Measurements from ENCODE around the gene IFT43. TPM values are rescaled to one million over a fixed set of nuclear protein-coding genes. Genes with fewer than 3 reads are reported as not detected.

The IFT43 gene
- polyA plus RNA-seq, 3 donors: 10.3 to 12.4 (median 10.5) TPM

DNA sequence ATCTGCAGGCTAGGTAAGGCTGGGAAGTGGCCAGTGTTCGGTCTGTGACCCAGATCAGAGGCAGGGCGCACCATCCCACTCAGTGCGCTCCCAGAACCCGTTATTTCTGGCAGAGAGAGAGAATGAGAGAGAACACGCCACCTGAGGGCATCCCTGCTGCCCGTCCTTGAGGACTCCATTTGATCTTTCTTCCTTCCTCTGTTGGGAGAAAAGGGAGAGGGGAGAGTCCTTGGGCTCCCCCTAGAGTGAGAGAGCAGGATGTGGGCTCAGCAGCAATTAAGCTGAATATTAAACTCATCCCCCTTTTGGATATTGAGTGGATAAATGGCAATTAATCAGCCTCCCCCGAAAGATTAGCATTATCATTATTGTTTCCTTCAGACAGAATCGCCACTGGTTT lies 70.6 kb downstream of the IFT43 start:
- Histone ChIP-seq H3K9ac (ENCODE audit: insufficient read depth, low read length, poor library complexity, severe bottlenecking) (no peak overlapping the region), H3K27me3 (ENCODE audit: control insufficient read depth in 2 of 2, insufficient read depth in 2 of 2, low read length in 2 of 2) (no peaks in the 10 kb centered on the region), H4K20me1 (ENCODE audit: insufficient read depth, low read length) (no peaks in the 10 kb centered on the region), H3K4me1 (ENCODE audit: control insufficient read depth in 1 of 2, insufficient read depth in 2 of 2, low read length in 2 of 2) (no peaks in the 10 kb centered on the region), H2AFZ (ENCODE audit: insufficient read depth, low read depth, low read length, poor library complexity, severe bottlenecking) (no peak overlapping the region), H3K4me2 (replicated peaks; ENCODE audit: extremely low read depth, low read length, poor library complexity, severe bottlenecking) (no peak overlapping the region), H3K4me3 (replicated peaks in 1 of 3; ENCODE audit: low read depth in 2 of 3, low read length in 3 of 3) (no peak overlapping the region), H3K9me3 (replicated peaks in 1 of 2; ENCODE audit: control insufficient read depth in 1 of 2, insufficient read depth in 1 of 2, low read length in 2 of 2) (no peaks in the 10 kb centered on the region), H3K79me2 (ENCODE audit: insufficient read depth, low read length) (no peaks in the 10 kb centered on the region), H3K36me3 (replicated peaks in 1 of 2; ENCODE audit: control insufficient read depth in 1 of 2, insufficient read depth in 2 of 2, low read length in 2 of 2) (no peaks in the 10 kb centered on the region), H3K27ac (ENCODE audit: low read depth in 1 of 2, low read length in 2 of 2) (no peak overlapping the region)
- TF ChIP-seq, protein P1, sequence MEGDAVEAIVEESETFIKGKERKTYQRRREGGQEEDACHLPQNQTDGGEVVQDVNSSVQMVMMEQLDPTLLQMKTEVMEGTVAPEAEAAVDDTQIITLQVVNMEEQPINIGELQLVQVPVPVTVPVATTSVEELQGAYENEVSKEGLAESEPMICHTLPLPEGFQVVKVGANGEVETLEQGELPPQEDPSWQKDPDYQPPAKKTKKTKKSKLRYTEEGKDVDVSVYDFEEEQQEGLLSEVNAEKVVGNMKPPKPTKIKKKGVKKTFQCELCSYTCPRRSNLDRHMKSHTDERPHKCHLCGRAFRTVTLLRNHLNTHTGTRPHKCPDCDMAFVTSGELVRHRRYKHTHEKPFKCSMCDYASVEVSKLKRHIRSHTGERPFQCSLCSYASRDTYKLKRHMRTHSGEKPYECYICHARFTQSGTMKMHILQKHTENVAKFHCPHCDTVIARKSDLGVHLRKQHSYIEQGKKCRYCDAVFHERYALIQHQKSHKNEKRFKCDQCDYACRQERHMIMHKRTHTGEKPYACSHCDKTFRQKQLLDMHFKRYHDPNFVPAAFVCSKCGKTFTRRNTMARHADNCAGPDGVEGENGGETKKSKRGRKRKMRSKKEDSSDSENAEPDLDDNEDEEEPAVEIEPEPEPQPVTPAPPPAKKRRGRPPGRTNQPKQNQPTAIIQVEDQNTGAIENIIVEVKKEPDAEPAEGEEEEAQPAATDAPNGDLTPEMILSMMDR (IDR thresholded peaks at IDR 0.05): no peak
- WGBS (ENCODE audit: insufficient coverage): 100% methylated on average over 2 of the region's 8 CpGs
- Mint-ChIP-seq H3K4me3 (no peak overlapping the region), H3K36me3 (no peaks in the 10 kb centered on the region), H3K27me3 (ENCODE audit: low read depth in 3 of 3) (peaks cover 0 to 3% (median 0%) of the 10 kb centered on the region in 3 donors), H3K27ac (no peak overlapping the region), H3K9me3 (no peaks in the 10 kb centered on the region), H3K4me1 (no peaks in the 10 kb centered on the region)
- DNase-seq: no peak
- intact Hi-C loops (cut with micrococcal nuclease): loop anchor here (10.0 kb wide), 1 partner anchor 329 kb away; no protein-coding TSS in a partner anchor

DNA sequence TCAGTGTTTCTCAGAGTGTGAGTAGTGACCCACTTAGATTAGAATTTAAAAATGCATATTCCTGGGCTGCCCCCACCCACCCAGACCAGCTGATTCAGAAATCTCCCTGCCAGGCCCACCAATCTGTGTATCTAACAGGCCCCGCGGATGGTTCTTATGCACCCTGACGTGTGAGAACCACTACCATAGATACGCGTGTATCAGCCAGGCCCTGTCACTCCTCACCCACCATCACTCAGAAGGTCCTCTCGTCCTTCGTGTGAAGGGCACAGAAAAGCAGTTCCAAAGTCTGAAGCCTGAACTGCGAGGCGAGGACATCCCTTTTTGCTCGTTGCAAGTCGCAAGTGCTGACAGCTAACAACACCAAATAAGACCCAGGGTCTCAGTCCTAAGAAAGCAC lies 72.4 kb downstream of the IFT43 start:
- no peak overlapping the region for H3K27ac ChIP-seq (ENCODE audit: low read depth in 1 of 2, low read length in 2 of 2)
- H3K4me3 ChIP-seq (replicated peaks in 1 of 3; ENCODE audit: low read depth in 2 of 3, low read length in 3 of 3): no peak overlapping the region
- no peaks in the 10 kb centered on the region for H3K4me1 Mint-ChIP-seq
- peaks cover 0 to 3% (median 0%) of the 10 kb centered on the region in 3 donors for H3K27me3 Mint-ChIP-seq (ENCODE audit: low read depth in 3 of 3)
- H2AFZ ChIP-seq (ENCODE audit: insufficient read depth, low read depth, low read length, poor library complexity, severe bottlenecking): no peak overlapping the region
- H3K27me3 ChIP-seq (ENCODE audit: control insufficient read depth in 2 of 2, insufficient read depth in 2 of 2, low read length in 2 of 2): no peaks in the 10 kb centered on the region
- intact Hi-C loops (cut with micrococcal nuclease): loop anchor here (10.0 kb wide), 1 partner anchor 327 kb away; no protein-coding TSS in a partner anchor
- H3K79me2 ChIP-seq (ENCODE audit: insufficient read depth, low read length): no peaks in the 10 kb centered on the region
- no peaks in the 10 kb centered on the region for H3K36me3 ChIP-seq (replicated peaks in 1 of 2; ENCODE audit: control insufficient read depth in 1 of 2, insufficient read depth in 2 of 2, low read length in 2 of 2)
- H3K9me3 ChIP-seq (replicated peaks in 1 of 2; ENCODE audit: control insufficient read depth in 1 of 2, insufficient read depth in 1 of 2, low read length in 2 of 2): no peaks in the 10 kb centered on the region
- no peak overlapping the region for H3K4me2 ChIP-seq (replicated peaks; ENCODE audit: extremely low read depth, low read length, poor library complexity, severe bottlenecking)
- no peak overlapping the region for H3K9ac ChIP-seq (ENCODE audit: insufficient read depth, low read length, poor library complexity, severe bottlenecking)
- no peak overlapping the region for H3K27ac Mint-ChIP-seq
- TF ChIP-seq, protein P1 (IDR thresholded peaks at IDR 0.05): no peak
- H3K36me3 Mint-ChIP-seq: no peaks in the 10 kb centered on the region
- DNase-seq: no peak
- H3K4me1 ChIP-seq (ENCODE audit: control insufficient read depth in 1 of 2, insufficient read depth in 2 of 2, low read length in 2 of 2): no peaks in the 10 kb centered on the region
- no peak overlapping the region for H3K4me3 Mint-ChIP-seq
- 99% methylated on average over 7 of the region's 11 CpGs for WGBS (ENCODE audit: insufficient coverage)
- H3K9me3 Mint-ChIP-seq: no peaks in the 10 kb centered on the region
- no peaks in the 10 kb centered on the region for H4K20me1 ChIP-seq (ENCODE audit: insufficient read depth, low read length)
